Neural cell (in vitro differentiated cells): Measurements from ENCODE around the gene KMT2E.

ENCODE experiments used
- CTCF ChIP-seq: fragments of 450-650 bp; IDR thresholded peaks from 2 replicates; pipeline ENCODE4 v1.5.1; 2014; ENCODE audit warnings: antibody characterized with exemption, mild to moderate bottlenecking, moderate library complexity; ENCODE audit not compliant: poor library complexity, severe bottlenecking
- EP300 ChIP-seq: fragments of 450-650 bp; conservative IDR thresholded peaks from 2 replicates; pipeline ENCODE4 v1.6.1; 2014; ENCODE audit warnings: antibody characterized with exemption, mild to moderate bottlenecking, moderate library complexity; ENCODE audit not compliant: poor library complexity, severe bottlenecking
- POLR2AphosphoS5 ChIP-seq: IDR thresholded peaks from 2 replicates; pipeline ENCODE4 v1.6.1; 2012

- TF ChIP-seq CTCF: no peak
- TF ChIP-seq EP300: no peak
- TF ChIP-seq POLR2AphosphoS5: no peak
Measured at GRCh38 chr7:105118612-105119600, 104.9 kb downstream of the KMT2E start.
